ENCODE results near the gene CRYGS. TPM values are rescaled to one million over a fixed set of nuclear protein-coding genes. Genes with fewer than 3 reads are reported as not detected.

CRYGS gene
- total RNA-seq, 1 donor from 2014 or later = 1.1 TPM

DNA sequence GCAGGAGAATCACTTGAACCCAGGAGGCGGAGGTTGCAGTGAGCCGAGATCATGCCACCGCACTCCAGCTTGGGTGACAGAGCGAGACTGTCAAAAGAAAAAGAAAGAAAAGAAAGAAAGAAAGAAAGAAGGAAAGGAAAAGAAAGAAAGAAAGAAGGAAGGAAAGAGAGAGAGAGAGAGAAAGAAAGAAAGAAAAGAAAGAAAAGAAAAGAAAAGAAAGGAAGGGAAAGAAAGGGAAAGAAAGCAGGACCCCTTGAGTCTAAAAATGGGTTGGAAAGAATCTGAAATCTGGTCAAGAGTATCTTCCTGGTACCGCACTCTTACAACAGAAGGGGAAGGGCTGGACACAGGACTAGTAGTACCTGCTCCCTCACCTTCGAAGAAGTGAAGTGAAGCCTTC is 19.6 kb downstream of the CRYGS start:
- ATAC-seq (ENCODE audit: poor library complexity) (no peak), DNase-seq (no peak)
- intact Hi-C loops (cut with DNase I) = no loop called here

DNA sequence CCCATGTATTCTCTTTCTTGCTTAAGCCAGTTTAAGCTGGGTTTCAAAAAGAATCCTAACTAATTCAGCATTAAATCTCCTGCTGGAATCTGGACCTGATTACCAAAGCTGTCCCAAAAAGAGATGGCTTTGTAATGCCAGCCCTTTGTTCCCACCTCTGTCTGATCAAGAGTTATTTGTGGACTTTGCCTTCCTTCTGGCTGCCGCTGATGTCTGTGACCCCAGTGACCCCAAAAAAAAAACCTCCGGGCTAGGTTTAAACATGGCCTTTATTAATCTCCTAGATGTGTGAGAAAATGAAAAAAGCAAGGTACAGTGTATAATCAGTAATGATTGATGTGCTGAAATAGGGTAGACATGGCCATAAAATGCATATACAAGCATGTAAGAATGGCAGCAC is 20.7 kb downstream of the CRYGS start:
- ATAC-seq (ENCODE audit: poor library complexity) (no peak), DNase-seq (no peak)

GRCh38 chr3:186523022-186523421 is 21.2 kb downstream of the CRYGS start:
- intact Hi-C loops (cut with DNase I) = no loop called here
- ATAC-seq (ENCODE audit: poor library complexity) = no peak

More for the DNA sequence above, 20.7 kb downstream of the CRYGS start:
- intact Hi-C loops (cut with DNase I) = no loop called here

GRCh38 chr3:186520957-186521842 is 23.0 kb downstream of the CRYGS start:
- DNase-seq = no peak
- intact Hi-C loops (cut with DNase I) = no loop called here
- ATAC-seq (ENCODE audit: poor library complexity) = no peak

More at GRCh38 chr3:186523022-186523421, 21.2 kb downstream of the CRYGS start:
- DNase-seq = no peak

GRCh38 chr3:186520431-186520830 is 23.7 kb downstream of the CRYGS start:
- DNase-seq = no peak
- ATAC-seq (ENCODE audit: poor library complexity) = no peak
- intact Hi-C loops (cut with DNase I) = no loop called here

- DNase-seq = no peak
- no peak for ATAC-seq (ENCODE audit: poor library complexity)
- intact Hi-C loops (cut with DNase I) = no loop called here
These were observed 25.0 kb downstream of the CRYGS start for GRCh38 chr3:186519021-186519658.

DNA sequence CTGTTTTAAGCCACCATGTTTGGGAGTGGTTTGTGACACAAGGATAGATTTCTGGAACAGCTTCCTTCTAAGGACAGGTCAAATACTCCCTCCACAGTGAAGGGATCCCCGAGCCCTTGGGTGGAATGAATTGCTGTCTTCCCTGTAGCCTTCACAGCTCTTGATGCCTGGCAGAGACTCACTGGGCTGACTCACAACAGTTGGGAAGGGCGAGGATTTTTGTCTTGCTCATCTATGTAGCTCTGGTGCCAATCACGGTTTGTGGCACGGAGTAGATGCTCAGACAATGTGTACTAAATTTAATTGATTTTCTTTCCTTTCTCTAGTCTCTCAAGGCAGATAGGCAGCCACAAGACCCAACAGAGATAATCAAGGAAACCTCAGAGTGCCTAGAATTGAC is 27.0 kb downstream of the CRYGS start:
- intact Hi-C loops (cut with DNase I) = no loop called here
- DNase-seq (no peak), ATAC-seq (ENCODE audit: poor library complexity) (no peak)

DNA sequence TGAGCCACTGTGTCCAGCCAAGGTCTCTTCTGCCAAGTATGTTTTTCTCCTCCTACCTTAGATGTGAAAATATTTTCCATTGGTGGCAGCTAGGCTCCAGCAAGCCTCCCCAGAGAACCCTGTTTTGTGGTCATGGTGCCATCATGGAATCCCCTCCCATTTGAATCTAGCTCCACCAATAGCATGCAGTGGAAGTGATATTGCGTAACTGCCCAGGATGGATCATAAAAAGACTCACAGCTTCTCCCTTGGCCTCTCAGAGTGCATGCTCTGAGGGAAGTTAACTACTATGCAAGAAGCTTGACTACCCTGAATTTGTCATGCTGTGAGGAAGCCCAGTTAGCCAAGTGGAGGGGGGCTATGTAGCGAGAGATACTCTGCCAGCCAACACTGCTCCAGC is 27.5 kb downstream of the CRYGS start:
- DNase-seq (no peak), ATAC-seq (ENCODE audit: poor library complexity) (no peak)
- intact Hi-C loops (cut with DNase I) = no loop called here

- DNase-seq (no peak), ATAC-seq (ENCODE audit: poor library complexity) (no peak)
- intact Hi-C loops (cut with DNase I) = no loop called here
These were observed 29.1 kb downstream of the CRYGS start for GRCh38 chr3:186515125-186515524.

- no peak for ATAC-seq (ENCODE audit: poor library complexity)
- intact Hi-C loops (cut with DNase I) = no loop called here
- DNase-seq = no peak
These were observed 29.7 kb downstream of the CRYGS start for GRCh38 chr3:186514296-186515002.

DNA sequence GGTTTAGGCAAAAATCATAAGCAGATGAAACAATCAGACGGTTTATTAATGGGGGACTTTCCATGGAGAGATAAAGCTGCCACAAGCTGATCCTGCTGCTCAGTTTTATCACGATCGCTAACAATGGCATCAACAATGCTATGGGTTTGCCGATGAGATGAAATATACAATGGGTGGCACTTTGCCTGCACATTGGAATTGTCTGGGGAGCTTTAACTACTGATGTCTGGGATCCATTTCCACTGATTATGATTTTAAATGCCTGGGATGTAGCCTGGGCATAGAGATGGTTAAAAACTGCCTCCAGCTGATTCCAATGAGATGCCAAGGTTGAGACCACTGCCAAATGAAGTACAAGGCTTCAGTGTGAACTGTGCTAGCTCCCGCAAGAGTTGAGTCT is 30.8 kb downstream of the CRYGS start:
- no peak for DNase-seq
- ATAC-seq (ENCODE audit: poor library complexity) = no peak
- intact Hi-C loops (cut with DNase I) = no loop called here

GRCh38 chr3:186512570-186513302 is 31.4 kb downstream of the CRYGS start:
- no peak for ATAC-seq (ENCODE audit: poor library complexity)
- DNase-seq = no peak
- intact Hi-C loops (cut with DNase I) = no loop called here

- intact Hi-C loops (cut with DNase I) = no loop called here
- ATAC-seq (ENCODE audit: poor library complexity) (no peak), DNase-seq (no peak)
These were observed 32.5 kb downstream of the CRYGS start for GRCh38 chr3:186511702-186512101.

DNA sequence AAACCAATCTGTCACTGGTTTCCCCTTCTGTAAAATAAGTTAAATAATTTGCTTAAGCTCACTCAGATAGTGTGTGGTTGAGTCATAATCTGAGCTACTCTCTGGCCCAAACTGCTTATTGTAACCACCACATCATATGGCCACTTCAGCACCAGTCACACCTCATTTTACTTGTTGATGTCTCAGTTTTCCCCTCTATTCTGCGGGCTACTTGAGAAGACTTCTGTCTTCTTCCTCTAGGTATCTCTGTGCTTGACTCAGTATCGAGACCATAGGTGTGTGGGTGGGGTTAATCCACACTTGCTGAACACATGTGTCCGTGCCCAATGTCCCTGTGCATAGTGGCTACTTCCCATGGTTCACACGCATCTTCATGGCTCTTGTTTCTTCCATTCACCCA is 32.9 kb downstream of the CRYGS start:
- ATAC-seq (ENCODE audit: poor library complexity) (no peak), DNase-seq (no peak)
- intact Hi-C loops (cut with DNase I) = no loop called here

GRCh38 chr3:186510374-186511079 is 33.7 kb downstream of the CRYGS start:
- intact Hi-C loops (cut with DNase I) = no loop called here
- DNase-seq (no peak), ATAC-seq (ENCODE audit: poor library complexity) (no peak)

GRCh38 chr3:186509423-186509822 is 34.8 kb downstream of the CRYGS start:
- DNase-seq = no peak
- no peak for ATAC-seq (ENCODE audit: poor library complexity)
- intact Hi-C loops (cut with DNase I) = no loop called here

DNA sequence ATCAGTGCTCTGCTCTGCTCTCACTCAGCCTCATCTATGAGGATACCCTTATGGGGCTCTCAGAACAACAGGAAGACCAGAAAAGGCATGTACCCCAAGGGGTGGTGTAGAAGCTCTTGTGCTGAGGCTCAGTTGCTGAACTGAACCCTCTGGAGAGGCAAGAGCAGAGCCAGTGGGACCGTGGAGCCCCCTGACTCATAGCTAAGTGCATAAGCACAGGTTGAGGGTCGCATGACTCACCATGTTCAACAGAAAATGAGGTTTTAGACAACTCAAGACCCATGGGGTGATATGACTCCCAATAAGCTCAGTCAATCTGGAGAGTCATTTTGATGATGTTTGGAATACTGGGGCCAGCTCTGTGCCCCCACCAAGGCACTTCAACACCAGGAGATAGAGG is 37.3 kb downstream of the CRYGS start:
- no peak for DNase-seq
- ATAC-seq (ENCODE audit: poor library complexity) = no peak
- intact Hi-C loops (cut with DNase I) = no loop called here

GRCh38 chr3:186506191-186506739 is 37.9 kb downstream of the CRYGS start:
- ATAC-seq (ENCODE audit: poor library complexity) (no peak), DNase-seq (no peak)

More at GRCh38 chr3:186506191-186506739, 37.9 kb downstream of the CRYGS start:
- intact Hi-C loops (cut with DNase I) = no loop called here
